Activated T-helper 1 cell treated with Interleukin-2 at 50 U/mL for 16 hours (primary cell): ENCODE data around the gene CCM2L.

Experiments
- DNase-seq: peaks from one replicate; pipeline ENCODE4 v3.0.0-alpha.2; 2020; ENCODE audit warnings: low read depth

CCM2L gene

DNA sequence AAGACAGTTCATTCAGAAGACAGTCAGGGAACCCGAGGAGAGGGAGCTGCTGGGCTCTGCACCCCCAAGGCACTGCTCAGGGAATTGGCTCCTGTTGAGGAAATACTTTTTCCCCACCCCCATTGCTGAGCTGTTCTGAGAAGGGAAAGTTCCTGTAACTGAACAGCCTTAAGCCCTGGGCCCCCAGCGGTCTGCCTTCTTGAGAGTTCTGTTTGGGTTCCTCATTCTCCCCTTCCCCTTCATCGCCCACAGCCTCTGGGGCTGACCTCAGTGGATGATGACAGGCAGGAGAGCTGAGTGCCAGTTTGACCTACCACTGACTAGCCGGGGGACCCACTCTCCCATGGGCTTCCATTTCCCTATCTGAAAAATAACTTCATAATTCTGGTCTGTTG, 52.5 kb downstream of the CCM2L start:
- no peak for DNase-seq

DNA sequence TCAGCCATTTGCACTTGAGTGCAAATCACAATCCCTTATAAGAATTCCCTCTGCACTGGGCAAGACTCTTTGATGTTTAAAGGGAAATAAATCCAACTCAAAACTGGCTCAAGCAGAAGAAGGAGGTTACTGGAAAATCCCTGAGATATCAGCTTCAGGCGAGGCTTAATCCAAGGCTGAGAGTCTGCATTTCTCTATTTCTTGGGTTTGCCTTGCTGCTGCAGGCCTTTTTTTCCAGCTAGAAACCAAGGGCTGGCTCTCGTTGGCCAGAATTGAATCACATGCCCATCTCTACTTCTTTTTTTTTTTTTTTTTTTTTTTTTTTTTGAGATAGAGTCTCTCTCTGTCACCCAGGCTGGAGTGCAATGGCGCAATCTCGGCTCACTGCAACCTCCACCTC, 53.5 kb downstream of the CCM2L start:
- no peak for DNase-seq

DNA sequence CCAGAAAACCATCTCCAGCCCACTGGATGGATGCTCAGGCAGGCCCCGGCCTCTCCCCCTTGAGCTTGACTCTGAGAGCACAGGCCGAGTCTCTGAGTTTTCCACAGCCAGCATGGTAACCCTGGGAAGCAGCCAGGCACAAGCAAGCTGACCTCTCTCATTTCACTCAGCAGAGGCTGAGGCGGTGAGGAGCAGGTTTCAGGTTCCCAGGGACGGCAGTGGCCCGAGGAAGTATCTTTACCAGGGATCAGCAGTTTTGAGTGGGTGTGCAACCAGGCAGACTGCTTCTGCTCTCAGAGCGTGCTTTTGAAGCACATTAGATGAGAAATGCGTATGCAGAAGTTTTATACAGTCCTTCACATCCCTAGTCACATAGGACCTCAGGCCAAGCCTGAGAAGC, 54.4 kb downstream of the CCM2L start:
- no peak for DNase-seq

DNA sequence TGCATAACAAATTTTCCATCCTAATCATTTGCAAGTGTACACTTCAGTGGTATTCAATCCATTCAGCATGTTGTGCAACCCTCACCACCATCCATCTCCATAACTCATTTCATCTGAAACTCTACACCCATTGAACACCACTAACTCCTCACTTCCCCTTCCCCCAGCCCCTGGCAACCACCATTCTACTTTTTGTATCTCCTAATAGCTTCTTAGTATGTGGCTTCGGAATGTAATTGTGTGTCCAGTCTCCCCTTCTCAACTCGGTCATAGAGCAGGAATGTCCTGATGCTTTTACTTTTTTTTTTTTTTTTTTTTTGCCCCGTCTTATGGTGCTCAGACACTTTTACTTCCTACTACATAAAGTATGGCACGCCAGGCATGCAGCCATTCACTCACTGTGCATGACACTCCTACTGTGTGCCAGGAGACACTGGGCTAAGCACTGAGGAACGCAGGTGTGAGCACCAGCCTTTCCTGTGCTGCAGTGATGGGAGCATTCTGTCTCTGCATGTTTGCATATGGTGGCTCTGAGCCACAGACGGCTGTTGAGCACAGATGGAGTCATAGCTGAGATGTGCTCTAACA, 57.1 kb downstream of the CCM2L start:
- DNase-seq, result no peak

DNA sequence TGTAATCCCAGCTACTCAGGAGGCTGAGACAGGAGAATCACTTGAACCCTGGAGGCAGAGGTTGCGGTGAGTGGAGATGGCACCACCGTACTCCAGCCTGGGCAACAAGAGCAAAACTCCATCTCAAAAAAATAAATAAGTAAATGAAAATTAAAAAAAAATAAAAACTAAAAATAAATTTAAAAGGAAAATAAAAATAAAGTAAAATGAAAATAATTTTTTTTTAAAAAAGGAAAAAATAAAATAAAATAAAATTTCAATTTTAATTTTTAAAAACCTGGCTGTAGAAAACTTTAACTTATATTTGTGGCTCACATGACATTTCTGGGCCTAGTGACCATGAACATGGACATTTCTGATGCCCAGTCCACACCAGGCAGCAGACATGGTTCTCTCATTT, 57.9 kb downstream of the CCM2L start:
- no peak for DNase-seq

DNA sequence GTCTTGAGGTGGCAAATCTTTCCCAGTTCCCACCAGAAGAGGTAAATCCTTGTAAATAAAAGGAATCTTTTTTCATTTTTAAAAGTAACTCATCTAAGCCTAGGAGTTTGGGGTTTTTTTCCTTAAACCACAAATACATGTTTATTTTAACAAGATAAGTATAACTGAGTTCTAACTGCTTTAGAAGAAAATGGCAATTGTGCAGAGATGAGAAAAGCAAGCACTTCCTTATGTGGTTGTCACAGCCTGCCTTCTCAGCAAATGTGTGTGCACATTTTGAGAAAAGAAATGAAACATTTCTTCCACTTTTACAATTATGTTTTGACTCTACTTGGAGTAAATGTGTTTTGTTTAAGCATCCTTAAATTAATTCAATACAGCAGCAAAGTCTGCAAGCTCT, 59.5 kb downstream of the CCM2L start:
- no peak for DNase-seq

DNA sequence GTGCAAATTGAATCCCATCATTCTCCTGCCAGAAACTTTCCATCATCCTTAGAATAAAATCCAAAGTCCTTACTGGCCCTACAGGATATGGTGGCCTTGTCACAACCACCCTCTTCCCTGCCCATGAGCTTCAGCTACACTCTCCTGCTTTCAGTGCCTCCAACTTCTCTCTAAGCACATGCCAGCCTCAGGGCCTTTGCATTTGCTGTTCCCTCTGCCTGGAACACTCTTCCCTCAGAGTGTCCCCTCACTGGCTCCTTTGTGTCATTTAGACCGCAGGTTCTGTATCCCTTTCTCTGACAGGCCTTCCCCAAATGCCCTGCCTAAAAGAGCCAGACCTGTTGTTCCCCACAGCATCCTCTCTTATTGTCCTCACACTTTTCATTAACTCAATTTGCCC, 60.0 kb downstream of the CCM2L start:
- DNase-seq, result no peak

DNA sequence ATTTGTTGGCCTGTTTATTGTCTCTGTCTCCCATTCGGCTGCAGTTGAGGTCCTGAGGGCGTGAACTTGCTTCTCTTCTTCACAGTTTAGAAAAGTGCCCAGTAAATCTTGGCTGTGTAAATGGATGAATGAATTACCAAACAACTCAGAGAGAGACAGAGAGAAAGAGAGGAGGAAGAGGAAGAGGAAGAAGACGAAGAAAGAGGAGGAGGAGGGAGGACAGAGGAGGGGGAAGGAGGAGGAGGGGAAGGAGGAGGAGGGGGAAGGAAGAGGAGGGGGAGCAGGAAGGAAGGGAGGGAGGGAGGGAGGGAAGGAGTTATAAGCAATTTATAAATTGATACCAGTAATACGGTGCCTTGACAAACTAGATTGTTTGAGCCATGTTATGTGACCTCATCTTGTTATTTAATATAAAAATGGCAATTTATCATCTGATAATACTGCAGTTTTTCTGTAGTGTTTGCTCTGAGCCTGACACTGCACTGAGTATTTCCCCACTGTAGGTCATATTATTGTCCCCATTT, 60.5 kb downstream of the CCM2L start:
- DNase-seq, result no peak

DNA sequence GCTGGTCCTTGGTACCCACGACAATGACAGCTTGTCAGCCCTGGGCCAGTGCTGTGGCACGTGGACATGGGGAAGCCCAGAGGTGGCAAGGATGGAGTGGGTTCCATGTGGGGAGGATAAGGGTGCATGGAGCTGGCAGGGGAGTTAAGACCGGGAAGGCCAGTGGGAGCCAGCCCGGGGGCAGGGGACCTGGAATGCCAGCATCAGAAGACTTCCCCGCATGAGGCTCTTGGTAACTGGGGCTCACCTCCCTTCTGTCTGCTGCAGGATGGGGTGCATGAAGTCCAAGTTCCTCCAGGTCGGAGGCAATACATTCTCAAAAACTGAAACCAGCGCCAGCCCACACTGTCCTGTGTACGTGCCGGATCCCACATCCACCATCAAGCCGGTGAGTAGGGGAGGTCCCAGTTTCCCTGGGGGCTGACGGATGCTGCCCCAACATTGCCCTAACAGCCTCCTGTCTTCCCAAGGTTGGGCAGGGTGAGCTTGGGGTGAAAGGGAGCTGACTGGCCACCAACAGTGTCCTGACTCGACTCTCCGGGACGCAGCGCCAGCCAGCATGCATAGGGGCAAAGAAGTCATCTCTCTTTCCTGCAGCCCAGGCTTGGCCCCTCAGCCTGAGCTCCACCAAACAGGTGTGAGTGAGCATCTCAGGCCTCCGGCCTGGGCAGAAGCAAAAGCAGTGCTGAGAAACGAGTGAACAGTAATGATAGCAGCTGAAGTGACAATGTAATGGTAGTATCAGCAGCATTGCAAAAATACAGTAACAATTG, 61.3 kb downstream of the CCM2L start:
- no peak for DNase-seq

DNA sequence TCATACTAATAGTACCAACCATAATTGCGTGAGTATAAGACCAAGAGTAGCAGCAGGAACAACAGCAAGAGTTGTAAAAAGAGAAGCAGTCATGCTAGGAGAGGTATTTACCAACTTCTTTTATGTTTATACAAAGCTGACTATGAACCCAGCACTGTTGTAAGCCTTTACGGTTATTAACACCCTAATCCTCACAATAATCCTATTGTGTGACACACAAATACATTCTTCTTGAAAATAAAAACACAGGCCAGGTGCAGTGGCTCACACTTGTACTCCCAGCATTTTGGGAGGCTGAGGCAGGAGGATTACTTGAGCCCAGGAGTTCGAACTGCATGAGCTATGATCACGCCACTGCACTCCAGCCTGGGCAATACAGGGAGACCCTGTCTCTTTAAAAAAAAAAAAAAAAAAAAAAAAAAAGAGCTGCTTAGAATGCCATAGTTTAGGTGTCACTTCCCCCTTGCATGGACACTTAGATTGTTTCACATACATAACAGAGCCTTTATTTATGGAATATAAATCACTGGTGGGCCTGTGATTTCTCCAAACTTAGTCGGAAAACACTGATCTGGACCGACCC, 62.0 kb downstream of the CCM2L start:
- DNase-seq, result no peak

DNA sequence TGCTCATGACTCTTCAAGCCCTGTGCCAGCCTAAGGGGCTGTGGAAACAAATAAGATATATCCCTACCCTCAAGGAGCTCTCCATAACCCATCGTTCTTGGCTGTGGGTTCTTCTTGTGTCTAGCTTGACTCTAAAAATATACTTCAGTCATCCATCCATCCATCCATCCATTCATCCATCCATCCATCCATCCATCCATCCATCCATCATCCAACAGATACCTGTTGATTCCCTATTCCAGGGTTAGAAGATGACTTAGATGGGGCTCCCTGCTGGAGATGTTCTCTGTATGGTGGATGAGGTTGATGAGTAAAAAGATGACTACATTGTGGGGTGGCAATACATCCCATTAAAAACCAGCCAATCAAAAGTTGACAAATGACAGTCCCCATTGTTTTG, 65.3 kb downstream of the CCM2L start:
- DNase-seq, result no peak

DNA sequence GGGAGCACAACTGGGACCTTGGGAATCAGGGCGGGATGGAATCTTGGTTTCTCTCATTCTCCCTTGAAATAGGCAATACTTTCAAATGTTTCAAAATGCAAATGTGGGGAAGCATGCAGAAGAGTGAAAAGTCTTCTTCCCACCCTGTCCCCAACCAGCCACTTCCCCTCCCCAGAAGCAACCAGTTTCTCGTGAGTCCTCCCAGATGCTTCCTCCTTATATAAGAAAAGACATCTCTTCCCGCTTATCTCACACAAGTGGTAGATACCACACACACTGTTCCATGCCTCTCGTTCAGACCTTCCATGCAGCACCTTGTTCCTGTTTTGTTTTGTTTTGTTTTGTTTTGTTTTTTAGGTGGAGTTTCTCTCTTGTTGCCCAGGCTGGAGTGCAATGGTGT, 67.0 kb downstream of the CCM2L start:
- DNase-seq, result no peak

DNA sequence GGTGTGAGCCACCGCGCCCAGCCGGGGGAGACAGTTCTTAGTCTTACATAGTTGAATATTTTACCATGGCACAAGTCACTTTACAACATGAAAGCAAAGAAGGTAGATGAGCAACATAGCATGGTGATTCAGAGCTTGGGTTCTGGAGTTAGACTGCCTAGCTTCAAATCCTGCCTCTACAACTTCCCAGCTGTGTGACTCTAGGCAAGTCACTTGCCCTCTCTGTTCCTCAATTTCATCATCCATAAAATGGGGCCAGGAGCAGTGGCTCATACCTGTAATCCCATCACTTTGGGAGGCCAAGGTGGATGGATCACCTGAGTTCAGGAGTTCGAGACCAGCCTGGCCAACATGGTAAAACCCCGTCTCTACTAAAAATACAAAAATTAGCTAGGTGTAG, 68.1 kb downstream of the CCM2L start:
- DNase-seq, result no peak

DNA sequence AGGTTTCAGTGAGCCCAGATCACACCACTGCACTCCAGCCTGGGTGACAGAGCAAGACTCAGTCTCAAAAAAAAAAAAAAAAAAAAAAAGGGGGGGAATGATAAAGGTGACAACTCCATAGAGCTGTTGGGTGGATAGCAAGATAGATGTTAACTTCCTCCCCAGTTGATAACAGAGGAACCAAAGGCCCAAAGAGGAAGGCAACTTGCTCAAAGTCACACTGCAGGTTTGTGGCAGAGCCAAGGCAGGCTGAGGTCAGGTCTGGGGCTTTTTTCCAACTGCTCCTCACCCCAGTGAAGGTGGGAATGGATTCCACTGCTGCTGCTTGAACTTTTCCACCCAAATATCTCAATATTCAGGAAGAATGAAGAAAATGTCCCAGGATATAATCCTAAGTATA, 68.6 kb downstream of the CCM2L start:
- DNase-seq, result no peak

DNA sequence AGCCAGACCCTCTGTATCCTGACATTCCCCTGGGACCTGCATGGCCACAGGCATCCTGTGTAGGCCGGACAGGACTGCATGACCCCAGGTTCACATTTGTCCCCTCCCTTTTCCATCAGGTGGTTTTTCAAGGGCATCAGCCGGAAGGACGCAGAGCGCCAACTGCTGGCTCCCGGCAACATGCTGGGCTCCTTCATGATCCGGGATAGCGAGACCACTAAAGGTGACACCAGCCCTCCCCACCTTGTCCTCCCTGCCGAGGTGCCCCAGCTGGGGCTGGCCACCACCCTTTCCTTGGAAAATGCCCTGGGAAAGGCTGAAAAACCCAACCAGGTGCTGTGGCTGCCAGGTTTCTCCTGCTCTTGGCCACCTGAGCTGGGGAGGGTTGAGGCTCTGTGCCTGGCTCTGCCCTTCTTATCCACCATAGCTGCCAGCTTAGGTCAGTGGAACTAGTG, 69.4 kb downstream of the CCM2L start:
- DNase-seq, result no peak

DNA sequence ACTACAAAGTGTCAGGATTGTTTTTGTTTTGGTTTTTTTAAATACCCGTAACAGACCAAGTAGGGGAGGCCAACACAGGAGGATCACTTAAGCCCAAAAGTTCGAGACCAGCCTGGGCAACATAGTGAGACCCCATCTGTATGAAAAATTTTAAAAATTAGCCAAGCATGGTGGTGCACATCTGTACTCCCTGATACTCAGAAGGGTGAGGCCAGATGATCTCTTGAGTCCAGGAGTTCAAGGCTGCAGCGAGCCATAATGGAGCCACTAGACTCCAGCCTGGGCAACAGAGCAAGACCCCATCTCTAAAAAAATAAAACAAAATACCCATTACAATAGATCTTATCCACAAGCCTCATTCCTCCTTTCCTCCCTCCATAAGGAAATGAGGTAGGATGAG, 70.5 kb downstream of the CCM2L start:
- DNase-seq, result no peak
